GM18502 (cell line): ENCODE measurements around the gene LYPD6B.

ENCODE experiments used
- ATAC-seq: cut with Tn5 transposase; IDR thresholded peaks from one replicate; pipeline ENCODE4 v1.9.1; 2021; ENCODE audit warnings: mild to moderate bottlenecking; ENCODE audit not compliant: unreplicated experiment, poor library complexity

The LYPD6B gene

DNA sequence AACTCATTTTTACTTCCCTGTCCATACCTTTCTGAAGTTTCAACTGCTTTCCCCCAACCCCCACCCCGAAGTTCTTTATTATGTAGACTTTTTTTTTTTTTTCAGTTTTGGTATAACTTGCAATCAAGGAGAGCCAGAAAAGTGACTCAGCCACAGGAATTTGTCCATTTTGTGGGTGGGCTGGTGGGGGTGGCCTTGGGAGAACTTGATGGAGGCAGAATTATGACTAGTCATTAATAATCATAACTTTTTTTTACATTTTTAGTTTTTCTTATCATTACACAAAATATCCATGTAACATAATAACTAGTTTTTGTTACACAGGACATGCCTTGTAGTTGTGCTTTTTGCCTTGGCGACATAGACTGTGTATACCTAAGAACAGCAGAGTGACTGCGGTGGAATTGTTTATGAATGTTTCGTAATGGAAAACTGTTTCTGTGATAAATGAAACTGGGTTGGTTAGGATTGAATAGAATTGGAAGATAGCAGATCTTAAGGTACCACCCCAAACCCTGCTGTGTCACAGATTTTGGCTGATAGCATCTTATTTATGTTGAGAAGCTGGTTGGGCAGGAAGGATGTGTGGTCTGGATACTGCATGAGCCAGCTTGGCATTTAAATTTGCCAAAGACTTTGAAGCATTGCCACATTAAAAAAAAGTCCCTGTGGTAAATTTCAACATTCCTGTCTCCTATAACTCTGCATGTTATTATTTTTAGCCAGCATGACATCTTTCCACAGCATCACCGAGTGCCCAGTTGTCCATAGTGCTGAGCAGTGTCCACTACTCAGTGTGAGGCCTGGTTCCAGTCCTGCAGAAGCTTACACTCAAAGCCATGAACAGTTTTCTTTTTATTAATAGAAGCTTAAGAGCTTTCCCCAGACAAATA is 30.7 kb downstream of the LYPD6B start:
- no peak for ATAC-seq

DNA sequence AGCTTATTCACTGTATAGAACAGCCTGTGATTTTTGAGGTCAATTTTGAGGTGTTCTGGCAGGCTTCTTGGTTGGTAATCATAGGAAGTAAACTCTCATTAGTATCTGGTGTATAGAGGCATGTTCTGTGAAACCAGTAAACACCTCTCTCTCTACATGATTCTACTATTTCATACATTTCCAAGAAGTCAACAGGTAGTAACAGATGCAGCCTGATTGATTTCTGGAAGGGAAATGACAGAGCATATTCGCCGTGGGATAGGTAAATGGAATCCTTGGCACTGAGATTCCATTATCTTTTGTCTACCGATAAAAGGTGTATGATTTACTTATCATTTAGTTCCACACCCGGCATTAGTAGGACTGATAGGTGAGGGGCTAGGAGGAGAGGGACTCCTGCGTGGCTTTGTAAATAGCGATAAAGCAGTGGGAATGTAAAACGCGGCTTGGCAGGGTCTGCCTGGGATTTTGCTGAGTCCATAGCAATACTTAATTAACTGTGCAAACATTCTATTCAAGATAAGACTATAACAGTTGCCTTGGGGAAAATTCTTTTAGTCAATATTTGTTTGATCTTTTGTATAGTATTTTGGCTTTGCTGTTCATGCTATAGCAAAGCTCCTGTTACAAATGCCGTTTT is 32.3 kb downstream of the LYPD6B start:
- ATAC-seq = no peak

DNA sequence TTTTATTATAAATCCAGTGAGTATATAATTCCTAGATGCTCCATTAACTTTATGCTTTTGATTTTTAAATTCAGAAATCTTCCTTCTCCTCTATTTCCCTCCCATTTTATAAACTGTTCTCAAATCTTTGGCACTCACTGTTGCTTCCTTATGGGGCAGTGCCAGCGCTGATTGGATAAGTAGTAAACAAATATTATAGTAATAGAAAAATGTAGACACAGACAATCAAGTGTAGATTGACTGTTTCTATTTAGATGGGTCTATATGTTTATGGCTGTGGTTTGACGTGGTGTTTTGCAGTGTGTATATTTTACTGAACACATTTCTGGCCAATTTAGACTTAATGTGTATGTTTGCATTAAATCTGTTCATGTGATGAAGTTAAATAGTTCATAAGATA is 36.6 kb downstream of the LYPD6B start:
- no peak for ATAC-seq

DNA sequence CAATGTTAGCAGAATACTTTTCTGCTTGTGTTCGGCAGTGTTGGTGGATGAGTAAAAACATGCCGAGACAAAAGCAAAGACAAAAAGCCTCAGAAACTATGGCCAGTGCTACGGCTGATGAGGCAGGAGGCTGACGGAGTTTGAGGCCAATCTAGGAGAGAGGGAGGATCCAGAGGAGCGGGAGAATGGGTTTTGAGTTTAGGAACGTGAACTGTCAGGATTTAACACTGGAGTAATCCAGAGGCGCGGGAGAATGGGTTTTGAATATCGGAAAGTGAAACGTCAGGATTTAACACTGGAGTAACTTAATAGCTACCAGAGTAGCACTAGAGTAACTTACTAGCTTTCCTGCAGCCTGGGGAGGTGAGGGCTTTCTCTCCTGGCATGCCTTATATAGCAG is 37.4 kb downstream of the LYPD6B start:
- ATAC-seq = no peak

DNA sequence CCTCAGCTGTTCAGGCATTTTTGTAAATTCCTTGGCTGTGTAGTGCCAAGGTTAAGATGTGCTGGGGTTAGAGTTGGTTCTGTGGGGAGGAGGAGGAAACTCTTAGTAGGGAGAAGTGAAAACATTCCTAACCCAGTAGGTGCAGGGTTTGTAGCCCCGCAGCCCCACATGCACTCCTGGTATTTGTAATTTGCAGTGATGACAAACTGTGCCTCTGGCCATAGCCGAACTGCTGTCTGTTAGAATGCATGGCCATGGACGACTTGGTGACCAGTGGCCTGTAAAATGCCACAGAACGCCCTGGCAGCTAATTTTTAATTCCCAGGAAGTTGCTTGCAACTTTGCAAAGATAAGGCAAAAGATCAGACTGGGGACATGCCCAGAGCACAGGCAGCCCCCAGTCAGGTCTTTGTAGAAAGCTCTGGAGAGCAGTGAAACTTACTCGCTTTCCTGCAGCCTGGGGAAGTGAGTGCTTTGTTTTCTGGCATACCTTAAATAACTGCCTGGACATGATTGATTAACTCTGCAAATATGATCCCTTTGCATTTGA is 38.4 kb downstream of the LYPD6B start:
- ATAC-seq = no peak

DNA sequence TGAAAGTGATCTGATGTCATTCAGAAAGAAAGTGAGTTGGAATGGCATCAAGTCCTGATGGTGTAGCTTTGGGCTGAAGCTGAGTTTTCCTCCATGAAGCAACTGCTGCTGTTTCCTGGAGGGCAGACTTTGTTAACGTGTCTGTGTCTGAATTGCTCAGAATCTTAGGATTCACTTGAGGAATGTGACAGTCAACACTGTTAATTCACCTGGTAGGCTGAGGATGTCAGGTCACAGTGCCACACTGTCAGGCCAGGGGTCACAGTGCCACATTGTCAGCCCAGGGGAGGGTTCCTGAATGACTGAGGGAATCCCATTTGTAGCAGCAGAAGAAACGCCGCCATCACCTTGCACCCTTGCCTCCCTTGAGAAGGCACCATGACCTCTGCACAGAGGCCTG is 39.4 kb downstream of the LYPD6B start:
- no peak for ATAC-seq

DNA sequence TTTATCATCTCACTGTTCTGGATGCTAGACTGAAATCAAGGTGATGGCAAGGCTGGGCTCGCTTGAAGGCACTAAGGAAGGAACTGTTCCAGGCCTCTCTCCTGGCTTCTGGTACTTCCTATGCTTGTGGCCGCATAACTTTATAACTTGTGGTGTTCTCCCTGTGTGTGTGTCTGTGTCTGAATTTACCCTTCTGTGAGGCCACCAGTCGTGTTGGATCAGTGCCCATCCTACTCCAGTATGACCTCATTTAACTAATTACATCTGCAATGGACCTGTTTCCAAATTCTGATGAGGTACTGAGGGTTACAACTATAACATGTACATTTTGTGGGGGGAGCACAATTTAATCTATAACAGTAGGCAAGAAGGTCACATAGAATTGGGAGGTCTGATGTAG is 41.6 kb downstream of the LYPD6B start:
- no peak for ATAC-seq

DNA sequence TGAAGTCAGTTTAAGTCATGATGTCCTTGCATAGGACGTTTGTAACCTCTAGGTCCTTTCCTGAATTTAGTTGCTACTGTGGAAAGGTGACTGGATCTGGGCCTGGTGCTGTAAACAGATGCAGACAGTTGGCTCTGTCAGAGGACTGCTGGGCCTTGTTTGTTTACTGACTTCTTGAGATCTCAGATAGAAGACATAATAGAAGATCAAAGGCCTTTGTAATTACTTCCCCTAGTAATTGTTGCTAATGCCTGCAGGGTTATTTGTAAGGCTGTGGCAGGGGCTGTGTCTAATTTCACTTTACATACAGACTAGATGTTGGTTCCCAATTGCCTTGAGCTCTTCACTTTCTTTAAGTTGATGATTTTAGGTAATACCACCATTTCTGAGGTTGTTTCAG is 42.5 kb downstream of the LYPD6B start:
- ATAC-seq = no peak

DNA sequence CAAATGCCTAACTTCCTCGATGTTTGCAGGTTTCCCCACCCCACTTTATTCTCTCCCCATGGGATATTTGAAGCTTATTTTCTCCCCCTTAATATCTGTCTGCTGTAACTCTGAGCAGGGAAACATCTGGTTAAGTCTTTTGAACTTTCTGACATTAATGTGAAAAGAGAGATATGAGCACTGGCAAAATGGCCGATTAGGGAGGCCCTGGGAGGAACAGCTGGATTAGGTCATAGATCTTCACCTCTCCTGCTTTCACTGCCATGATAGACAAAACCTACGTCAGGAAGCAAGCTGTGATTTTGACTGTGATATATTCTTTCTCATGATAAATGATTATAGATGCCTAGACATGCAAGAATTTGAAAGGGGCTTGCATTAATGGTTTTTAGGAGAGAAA is 43.6 kb downstream of the LYPD6B start:
- no peak for ATAC-seq

DNA sequence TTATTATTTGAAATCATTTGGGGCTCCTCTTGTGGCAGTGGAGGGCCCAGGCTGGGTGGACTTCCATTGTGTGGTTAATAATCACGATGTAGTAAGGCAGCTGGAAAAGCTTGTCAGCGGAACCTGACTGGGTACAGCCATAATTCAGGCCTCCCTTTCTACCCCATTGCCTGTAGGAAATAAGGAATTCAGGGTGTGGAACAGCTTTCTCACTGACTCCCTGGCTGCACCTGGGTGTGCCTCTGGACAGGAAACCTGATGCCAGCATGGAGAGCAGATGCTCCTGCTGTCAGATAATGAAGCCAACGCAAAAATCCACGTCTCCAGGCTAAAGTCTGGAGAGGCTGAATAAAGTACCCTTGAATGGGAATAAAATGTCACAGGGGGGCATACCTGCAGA is 44.2 kb downstream of the LYPD6B start:
- no peak for ATAC-seq

DNA sequence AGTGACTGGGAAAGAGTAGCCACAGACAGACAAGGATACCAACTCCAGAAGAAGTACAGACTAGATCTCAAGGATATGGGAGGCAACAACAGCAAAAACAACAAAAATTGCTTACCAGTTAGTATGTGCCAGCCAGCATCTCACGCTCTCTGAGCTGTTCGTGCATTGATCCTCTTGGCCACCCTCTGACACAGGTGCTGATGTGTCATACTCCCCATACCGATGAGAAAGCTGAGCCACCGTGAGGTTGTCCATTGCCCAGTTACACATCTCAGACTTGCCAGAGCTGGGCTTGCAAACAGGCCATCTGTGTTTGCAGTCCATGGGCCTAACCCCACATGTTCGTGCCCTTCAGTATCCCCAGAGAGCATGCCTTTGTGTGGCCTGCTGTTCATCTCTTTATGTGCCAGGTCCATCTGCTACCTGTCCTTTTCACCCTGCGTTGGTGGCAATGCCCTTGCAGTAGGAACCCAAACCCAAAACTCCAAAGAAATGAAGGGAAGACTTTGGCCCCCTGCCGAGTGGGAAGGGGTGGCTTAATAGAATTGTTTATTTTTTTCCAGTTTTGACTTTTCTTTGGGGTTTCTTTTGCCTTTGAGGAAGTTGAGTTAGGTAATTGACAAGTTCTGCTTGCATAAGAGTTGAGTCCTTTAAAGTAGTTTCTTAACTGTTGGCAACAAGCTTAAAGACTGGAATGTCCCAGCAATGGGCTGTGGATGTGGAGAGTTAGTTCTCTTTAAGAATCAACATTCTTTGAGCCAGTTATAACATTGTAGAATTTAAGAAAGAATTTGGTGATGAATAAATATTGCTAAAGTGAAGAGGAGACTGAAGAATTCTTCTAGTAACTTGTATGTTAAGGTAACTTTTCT is 46.7 kb downstream of the LYPD6B start:
- ATAC-seq = no peak

DNA sequence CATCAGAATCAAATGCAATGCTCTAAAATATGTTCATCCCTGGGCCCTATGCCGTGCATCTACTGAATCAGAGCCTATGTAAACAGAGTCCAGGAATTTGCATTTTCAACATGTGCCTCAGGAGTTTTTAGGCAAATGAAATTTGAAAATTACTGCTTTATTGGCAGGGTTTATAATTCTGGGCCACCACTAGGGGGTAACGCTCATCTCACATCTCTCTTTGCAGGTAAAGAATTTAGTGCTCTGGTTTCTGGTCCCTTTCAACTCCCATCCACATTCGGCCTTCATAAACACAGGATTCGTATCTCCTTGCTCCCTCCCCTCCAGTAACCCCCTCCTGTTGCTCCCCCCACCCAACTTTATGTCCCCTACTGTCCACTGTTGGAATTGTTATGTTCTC is 49.3 kb downstream of the LYPD6B start:
- no peak for ATAC-seq

DNA sequence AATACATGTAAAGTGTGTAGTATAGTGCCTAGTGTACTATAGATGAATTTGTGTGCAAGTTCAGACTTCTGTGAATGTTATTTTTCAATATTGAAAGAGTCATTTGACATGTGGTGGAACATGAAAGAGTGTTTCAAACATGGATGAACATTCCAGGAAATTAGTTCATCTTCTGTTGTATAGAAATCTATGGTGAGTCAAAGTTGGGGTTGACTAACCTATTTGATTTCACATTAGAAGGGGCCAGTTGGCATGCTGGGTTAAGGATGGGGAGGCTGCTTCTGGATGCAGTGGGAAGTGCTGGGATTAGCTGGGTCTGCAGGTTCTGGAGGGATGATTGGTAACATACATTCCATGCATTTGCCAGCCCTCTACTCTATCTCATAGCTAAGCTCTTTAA is 50.6 kb downstream of the LYPD6B start:
- ATAC-seq = no peak

DNA sequence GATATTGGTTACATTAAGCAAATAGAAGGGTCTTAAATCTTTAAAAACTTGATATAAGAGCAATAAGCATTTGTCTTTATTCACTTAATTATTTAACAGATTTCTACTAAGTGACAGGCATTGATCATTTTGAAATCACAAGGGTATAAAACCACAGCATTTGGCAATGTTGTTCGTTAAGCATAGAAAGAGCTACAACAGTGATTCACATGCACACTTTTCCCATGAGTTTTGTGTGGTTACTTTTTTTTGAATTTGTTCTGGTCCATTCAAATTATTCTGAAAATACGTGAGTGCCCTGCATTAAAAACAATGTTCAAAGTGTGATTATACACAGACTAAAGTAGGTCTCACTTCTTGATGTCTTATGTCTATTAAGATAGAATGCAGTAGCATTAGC is 52.2 kb downstream of the LYPD6B start:
- ATAC-seq = no peak

DNA sequence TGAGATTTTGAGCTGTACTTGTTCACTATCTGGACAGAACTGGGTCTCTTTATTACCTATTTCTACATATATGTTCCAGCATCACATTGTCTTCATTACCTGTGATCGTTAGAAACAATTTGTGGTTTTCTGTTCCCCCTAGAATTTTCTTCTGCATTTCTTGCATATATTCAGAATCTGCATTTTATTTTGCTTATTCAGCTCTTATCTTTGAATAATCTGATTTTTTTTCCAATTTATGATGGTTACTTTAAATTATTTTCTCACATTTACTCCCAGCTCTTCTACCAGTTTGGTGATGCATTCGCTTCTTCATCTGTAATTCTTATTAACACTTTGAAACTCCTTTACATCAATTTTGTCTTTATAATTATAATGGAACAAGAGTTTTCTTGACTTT is 55.1 kb downstream of the LYPD6B start:
- no peak for ATAC-seq

DNA sequence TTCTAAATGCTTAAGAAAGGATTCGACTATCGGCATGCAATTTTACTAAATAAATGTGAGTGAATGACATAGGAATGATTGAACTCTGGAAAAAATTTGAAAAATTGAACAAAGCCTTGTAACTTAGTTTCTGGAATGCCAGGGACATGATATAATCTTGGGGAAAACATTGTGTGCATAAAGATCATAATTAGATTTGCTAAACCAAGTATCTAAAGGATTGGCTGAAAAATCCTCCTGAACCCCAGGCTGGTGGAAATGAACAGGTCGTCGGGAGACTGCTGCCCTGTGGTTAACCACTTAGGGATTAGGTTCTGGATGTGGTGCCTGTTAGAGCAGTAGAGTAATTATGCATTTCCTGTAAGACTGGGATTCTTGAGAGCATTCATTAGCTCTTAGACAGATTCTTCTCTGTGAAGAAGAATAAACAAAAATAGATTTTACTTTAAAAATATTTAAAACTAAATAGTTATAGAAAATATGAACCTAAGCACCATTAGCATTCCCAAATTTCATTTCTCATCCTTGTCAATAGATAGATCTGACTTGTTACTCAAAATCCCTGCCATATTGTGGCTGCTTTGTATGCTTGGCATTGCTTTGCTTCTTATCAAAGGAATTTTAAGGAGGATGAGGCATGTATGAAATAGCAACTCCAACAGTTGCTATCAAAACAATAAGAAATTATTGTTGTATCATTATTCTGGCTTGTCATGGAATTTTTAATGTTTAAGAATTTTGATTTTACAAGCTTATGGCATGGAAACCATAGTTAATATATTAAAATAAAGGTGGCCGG is 55.9 kb downstream of the LYPD6B start:
- no peak for ATAC-seq

DNA sequence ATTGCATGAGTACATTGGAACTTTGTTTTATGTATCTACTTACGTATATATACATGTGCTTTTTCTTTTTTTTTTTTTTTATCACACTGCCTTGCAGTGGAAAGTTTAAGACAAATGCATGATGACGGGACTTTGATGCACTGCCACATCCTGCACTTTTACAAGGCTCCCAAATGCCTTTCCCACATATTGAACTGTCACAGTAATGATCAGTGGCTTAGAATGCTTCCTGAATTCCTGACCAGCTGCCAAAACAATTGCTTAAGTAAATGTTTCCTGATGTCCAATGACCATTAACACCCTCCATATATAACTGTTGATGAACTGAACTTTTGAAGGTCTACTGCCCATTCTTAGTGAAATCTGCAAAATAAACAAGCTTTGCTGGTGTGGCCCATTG is 60.2 kb downstream of the LYPD6B start:
- ATAC-seq = no peak

DNA sequence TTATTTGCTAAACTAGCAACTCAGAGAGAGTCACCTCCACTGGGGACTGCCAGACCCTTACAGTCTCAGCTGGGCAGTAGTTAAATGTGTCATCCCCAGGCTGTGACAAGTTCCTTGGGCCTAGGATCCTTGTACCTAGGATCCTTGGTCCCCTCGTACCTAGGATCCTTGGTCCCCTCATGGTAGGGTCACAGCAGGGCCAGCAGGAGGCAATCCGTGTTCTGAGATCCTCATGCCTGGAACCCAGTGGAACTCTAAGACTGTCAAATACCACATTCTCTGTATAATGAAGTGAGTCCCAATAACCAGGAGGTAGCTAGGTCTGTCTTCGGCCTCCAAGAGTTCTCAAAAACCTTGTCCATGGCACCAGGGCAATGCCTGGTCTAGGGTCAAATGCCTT is 60.8 kb downstream of the LYPD6B start:
- no peak for ATAC-seq

DNA sequence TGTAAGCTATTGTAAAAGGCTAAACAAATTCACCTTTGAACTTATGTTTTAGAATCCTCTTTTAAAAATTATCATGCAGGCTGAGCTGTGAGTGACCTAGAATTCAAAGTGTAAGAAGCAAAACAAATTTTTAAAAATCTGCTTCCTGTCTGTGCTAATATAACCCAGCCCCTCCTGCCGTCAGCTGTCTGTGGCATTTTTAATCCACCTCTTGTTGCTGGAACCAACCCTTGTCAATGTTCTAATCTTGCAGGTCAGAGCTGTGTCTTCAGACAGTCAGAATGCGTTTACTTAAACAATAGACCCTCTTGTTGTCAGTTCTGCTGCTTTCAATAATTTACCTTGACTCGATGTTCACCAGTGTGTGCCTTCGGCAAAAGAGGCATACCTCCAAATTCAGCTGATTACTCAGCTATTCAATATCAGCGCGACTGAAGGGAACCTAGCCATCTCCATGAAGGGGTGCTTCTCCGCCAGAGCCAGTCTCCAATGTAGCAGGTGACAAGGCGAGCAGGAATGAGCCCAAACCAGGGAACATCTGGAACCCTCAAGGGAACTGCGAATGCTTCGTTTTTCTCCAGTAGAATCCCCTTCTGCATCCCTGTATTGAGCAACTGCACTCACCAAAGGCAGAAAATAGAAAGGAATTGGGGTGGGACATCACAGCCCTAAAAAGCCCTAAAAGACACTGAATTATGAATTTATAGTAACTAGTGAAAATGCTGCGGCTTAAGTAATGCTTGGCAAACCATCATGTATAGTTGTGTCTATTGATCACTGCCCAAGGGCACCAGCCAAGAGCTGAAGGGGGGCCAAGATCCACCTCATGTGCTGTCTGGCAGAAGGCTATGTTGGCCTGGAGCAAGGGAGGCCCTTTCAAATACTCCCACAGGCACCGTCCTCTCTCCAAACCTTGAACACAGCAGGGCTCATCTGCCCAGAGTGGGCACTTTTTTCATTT is 62.5 kb downstream of the LYPD6B start:
- no peak for ATAC-seq
